ENCODE measurements around the gene ATP8A2. TPM values are rescaled to one million over a fixed set of nuclear protein-coding genes. Genes with fewer than 3 reads are reported as not detected.

The ATP8A2 gene
- total RNA-seq, 1 donor from 2014 or later, result 4.2 TPM

GRCh38 chr13:25807562-25807961 is 435.8 kb downstream of the ATP8A2 start:
- no peaks in the 10 kb centered on the region for H3K79me2 ChIP-seq (ENCODE audit: low read depth)
- DNase-seq (ENCODE audit: low spot score), result no peak
- H3K9me3 ChIP-seq (ENCODE audit: low read depth), result peaks cover 4% of the 10 kb centered on the region
- TF ChIP-seq EZH2 (IDR thresholded peaks at IDR 0.05) (no peak), EZH2phosphoT487 (IDR thresholded peaks at IDR 0.05) (no peak)
- TF ChIP-seq, protein P1, sequence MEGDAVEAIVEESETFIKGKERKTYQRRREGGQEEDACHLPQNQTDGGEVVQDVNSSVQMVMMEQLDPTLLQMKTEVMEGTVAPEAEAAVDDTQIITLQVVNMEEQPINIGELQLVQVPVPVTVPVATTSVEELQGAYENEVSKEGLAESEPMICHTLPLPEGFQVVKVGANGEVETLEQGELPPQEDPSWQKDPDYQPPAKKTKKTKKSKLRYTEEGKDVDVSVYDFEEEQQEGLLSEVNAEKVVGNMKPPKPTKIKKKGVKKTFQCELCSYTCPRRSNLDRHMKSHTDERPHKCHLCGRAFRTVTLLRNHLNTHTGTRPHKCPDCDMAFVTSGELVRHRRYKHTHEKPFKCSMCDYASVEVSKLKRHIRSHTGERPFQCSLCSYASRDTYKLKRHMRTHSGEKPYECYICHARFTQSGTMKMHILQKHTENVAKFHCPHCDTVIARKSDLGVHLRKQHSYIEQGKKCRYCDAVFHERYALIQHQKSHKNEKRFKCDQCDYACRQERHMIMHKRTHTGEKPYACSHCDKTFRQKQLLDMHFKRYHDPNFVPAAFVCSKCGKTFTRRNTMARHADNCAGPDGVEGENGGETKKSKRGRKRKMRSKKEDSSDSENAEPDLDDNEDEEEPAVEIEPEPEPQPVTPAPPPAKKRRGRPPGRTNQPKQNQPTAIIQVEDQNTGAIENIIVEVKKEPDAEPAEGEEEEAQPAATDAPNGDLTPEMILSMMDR (IDR thresholded peaks at IDR 0.05), result no peak
- H3K36me3 ChIP-seq, result no peaks in the 10 kb centered on the region
- H3K4me3 ChIP-seq, result no peak overlapping the region
- H3K4me2 ChIP-seq, result no peak overlapping the region
- peaks cover 8% of the 10 kb centered on the region for H3K9me3 Mint-ChIP-seq
- no peaks in the 10 kb centered on the region for H3K4me1 ChIP-seq
- no peaks in the 10 kb centered on the region for H3K4me1 Mint-ChIP-seq
- H3K36me3 Mint-ChIP-seq, result peaks cover 2% of the 10 kb centered on the region
- no peaks in the 10 kb centered on the region for H3F3A ChIP-seq (ENCODE audit: low read depth)
- H3K27ac Mint-ChIP-seq, result no peak overlapping the region
- no peak overlapping the region for H3K27ac ChIP-seq
- no peaks in the 10 kb centered on the region for H4K20me1 ChIP-seq (ENCODE audit: low read depth)
- H3K4me3 Mint-ChIP-seq, result no peak overlapping the region
- no peak overlapping the region for H2AFZ ChIP-seq (replicated peaks)
- no peak overlapping the region for H3K9ac ChIP-seq
- no peaks in the 10 kb centered on the region for H3K27me3 Mint-ChIP-seq (ENCODE audit: insufficient read depth, low read depth)
- no peaks in the 10 kb centered on the region for H3K27me3 ChIP-seq

DNA sequence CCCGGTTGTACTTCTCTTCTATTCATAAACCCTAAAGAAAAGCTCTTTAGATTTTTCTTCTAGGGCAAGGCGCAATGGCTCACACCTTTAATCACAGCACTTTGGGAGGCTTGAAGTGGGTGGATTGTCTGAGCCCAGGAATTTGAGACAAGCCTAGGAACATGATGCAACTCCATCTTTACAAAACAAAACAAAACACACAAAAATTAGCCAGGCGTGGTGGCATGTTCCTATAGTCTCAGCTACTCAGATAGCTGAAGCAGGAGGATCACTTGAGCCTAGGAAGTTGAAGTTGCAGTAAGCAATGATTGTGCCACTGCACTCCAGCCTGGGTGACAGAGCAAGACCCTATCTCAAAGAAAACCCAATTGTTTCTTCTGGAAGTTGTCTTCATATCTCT is 439.7 kb downstream of the ATP8A2 start:
- no peaks in the 10 kb centered on the region for H3K27me3 Mint-ChIP-seq (ENCODE audit: insufficient read depth, low read depth)
- Histone ChIP-seq H3K79me2 (ENCODE audit: low read depth) (no peaks in the 10 kb centered on the region), H3K9ac (no peak overlapping the region), H3K4me2 (no peak overlapping the region), H2AFZ (replicated peaks) (no peak overlapping the region), H3K4me3 (no peak overlapping the region), H4K20me1 (ENCODE audit: low read depth) (no peaks in the 10 kb centered on the region), H3K4me1 (no peaks in the 10 kb centered on the region), H3K9me3 (ENCODE audit: low read depth) (peaks cover 4% of the 10 kb centered on the region), H3F3A (ENCODE audit: low read depth) (no peaks in the 10 kb centered on the region), H3K27me3 (no peaks in the 10 kb centered on the region), H3K36me3 (no peaks in the 10 kb centered on the region), H3K27ac (no peak overlapping the region)
- H3K9me3 Mint-ChIP-seq, result peaks cover 9% of the 10 kb centered on the region
- H3K27ac Mint-ChIP-seq, result no peak overlapping the region
- no peak overlapping the region for H3K4me3 Mint-ChIP-seq
- H3K4me1 Mint-ChIP-seq, result no peaks in the 10 kb centered on the region
- TF ChIP-seq EZH2 (IDR thresholded peaks at IDR 0.05) (no peak), EZH2phosphoT487 (IDR thresholded peaks at IDR 0.05) (no peak)
- TF ChIP-seq, protein P1 (IDR thresholded peaks at IDR 0.05), result no peak
- DNase-seq (ENCODE audit: low spot score), result no peak
- H3K36me3 Mint-ChIP-seq, result peaks cover 2% of the 10 kb centered on the region

GRCh38 chr13:25816239-25816638 is 444.5 kb downstream of the ATP8A2 start:
- H3K4me1 ChIP-seq, result peaks cover 7% of the 10 kb centered on the region
- H3K4me1 Mint-ChIP-seq, result peaks cover 5% of the 10 kb centered on the region
- peaks cover 2% of the 10 kb centered on the region for H3K36me3 Mint-ChIP-seq

DNA sequence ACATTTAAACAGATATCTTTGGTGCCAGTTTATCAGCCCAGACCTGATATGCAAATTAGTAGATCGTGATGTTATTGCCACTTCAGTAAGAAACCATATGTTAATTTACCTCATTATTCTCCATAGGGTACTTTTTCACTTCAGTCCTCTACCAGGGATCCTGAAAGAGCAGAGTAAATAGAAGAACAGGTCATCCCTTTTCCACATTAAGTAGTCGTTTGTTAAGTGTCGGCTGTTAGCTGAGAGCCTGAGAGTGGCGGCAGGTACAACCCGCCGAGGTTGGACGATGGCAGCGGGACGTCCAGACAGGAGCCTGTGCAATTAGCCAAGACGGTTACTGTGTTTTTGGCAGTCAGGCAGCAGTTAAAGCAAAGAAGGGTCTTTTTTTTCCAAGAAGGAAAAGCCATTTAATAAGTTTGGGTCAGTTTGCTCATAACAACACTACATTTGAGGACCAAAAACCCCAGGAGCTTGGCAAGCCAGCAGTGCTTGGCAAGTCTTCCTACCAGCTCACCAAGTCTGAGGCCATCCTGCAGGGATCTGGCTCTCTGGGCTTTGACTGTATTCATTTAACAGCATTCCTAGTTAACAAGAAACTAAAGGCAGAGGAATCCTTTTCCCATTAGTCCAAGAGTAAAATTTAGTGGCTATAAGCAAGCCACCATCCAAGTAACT is 448.2 kb downstream of the ATP8A2 start:
- H3K9me3 Mint-ChIP-seq, result peaks cover 3% of the 10 kb centered on the region
- H3K27me3 Mint-ChIP-seq (ENCODE audit: insufficient read depth, low read depth), result peaks cover 4% of the 10 kb centered on the region
- H3K27ac Mint-ChIP-seq, result no peak overlapping the region
- Histone ChIP-seq H3K36me3 (no peaks in the 10 kb centered on the region), H3K27me3 (no peaks in the 10 kb centered on the region), H3K9me3 (ENCODE audit: low read depth) (peaks cover 4% of the 10 kb centered on the region), H3K4me3 (no peak overlapping the region), H3K9ac (no peak overlapping the region), H3K27ac (no peak overlapping the region), H3K79me2 (ENCODE audit: low read depth) (no peaks in the 10 kb centered on the region), H4K20me1 (ENCODE audit: low read depth) (no peaks in the 10 kb centered on the region), H2AFZ (replicated peaks) (peak overlapping the region; percentile 51), H3K4me2 (no peak overlapping the region), H3F3A (ENCODE audit: low read depth) (peaks cover 4% of the 10 kb centered on the region), H3K4me1 (peaks cover 7% of the 10 kb centered on the region)
- no peak for DNase-seq (ENCODE audit: low spot score)
- TF ChIP-seq, protein P1 (IDR thresholded peaks at IDR 0.05), result no peak
- TF ChIP-seq EZH2phosphoT487 (IDR thresholded peaks at IDR 0.05) (no peak), EZH2 (IDR thresholded peaks at IDR 0.05) (no peak)
- no peak overlapping the region for H3K4me3 Mint-ChIP-seq
- peaks cover 5% of the 10 kb centered on the region for H3K4me1 Mint-ChIP-seq
- H3K36me3 Mint-ChIP-seq, result peaks cover 1% of the 10 kb centered on the region

More at GRCh38 chr13:25816239-25816638, 444.5 kb downstream of the ATP8A2 start:
- no peak overlapping the region for H3K4me3 ChIP-seq
- no peak overlapping the region for H3K9ac ChIP-seq
- H3K36me3 ChIP-seq, result no peaks in the 10 kb centered on the region
- no peaks in the 10 kb centered on the region for H3K27me3 ChIP-seq
- DNase-seq (ENCODE audit: low spot score), result no peak
- H2AFZ ChIP-seq (replicated peaks), result no peak overlapping the region
- H3K79me2 ChIP-seq (ENCODE audit: low read depth), result no peaks in the 10 kb centered on the region
- Mint-ChIP-seq H3K27me3 (ENCODE audit: insufficient read depth, low read depth) (peaks cover 4% of the 10 kb centered on the region), H3K4me3 (no peak overlapping the region), H3K27ac (no peak overlapping the region), H3K9me3 (peaks cover 9% of the 10 kb centered on the region)
- H3K9me3 ChIP-seq (ENCODE audit: low read depth), result peaks cover 4% of the 10 kb centered on the region
- no peak overlapping the region for H3K4me2 ChIP-seq
- no peak overlapping the region for H3K27ac ChIP-seq
- peaks cover 4% of the 10 kb centered on the region for H3F3A ChIP-seq (ENCODE audit: low read depth)
- TF ChIP-seq EZH2 (IDR thresholded peaks at IDR 0.05), result no peak
- H4K20me1 ChIP-seq (ENCODE audit: low read depth), result no peaks in the 10 kb centered on the region

Measured in neural progenitor cell (in vitro differentiated cells).